HG03060 (cell line): ENCODE measurements around the gene TBX15.

Source experiments
- ATAC-seq: cut with Tn5 transposase; IDR thresholded peaks from one replicate; pipeline ENCODE4 v1.9.1; 2021; ENCODE audit warnings: low read depth, moderate number of reproducible peaks; ENCODE audit not compliant: unreplicated experiment

TBX15 gene

DNA sequence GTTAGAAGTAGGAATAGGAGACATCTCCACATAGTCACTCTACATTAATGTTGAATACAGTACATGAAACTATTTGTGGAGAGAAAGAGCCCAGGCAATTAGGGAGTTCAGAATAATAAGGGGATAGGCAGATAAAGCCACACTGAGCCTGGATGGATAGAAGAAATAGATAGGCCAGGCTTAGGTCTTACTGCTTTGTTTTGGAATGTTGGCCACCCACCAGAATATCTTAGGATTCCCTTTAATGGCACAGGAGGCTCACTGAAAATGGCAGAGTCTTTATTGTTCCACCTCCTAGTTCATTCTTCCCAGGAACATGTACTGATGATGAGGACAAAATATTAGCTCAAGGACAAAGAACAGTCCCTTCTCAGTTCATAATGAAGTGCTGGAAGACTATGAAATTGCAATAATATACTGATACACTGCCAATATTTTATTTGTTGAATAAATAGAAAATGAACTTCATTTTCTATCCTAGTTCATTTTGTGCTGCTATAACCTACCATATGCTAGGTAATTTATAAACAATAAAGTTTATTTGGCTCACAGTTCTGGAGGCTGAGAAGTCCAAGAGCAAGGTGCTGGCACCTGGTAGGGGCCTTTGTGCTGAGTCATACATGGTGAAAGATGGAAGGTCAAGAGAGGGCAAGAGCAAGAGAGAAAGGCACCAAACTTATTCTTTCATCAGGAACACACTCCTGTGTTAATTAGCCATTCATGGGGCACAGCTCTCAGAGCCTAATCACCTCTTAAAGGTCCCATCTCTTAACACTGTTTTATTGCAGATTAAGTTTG, 87.3 kb downstream of the TBX15 start:
- ATAC-seq: no peak

DNA sequence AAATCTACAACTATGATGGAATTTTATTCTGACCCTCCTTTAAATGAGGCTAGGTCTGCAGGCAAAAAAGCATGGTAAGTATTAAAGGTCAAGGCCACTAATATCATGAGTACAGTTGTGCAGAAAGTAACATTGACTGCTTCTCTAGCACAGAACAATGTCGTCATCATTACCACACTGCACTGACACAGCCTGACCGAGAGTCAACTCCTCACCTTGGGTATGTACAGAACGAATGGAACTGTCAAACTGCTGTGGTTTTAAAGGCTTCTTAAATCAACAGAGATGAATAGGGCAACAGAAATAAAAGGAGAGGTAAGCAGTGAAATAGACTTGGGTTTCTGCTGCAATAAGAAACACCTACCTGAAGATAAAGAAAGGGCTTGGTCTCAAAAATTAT, 88.8 kb downstream of the TBX15 start:
- no peak for ATAC-seq

DNA sequence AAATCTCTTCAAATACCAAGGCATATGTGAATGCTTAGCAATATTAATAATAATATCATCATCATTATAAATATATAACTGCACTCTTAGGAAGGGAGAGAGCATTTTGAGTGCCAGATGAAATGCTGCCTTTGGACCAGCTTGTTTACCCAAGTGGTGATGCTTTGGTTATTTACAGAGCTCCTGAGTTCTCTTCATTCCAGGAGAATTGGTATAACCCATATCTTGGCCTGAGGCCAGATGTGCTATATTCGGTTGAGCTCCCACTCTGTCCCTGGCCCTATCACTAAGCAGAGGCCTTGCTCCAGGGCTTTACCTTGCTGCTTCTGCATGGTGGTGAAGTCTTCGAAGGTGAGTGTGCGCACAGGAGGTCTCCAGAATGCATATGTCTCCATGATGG, 89.4 kb downstream of the TBX15 start:
- no peak for ATAC-seq

DNA sequence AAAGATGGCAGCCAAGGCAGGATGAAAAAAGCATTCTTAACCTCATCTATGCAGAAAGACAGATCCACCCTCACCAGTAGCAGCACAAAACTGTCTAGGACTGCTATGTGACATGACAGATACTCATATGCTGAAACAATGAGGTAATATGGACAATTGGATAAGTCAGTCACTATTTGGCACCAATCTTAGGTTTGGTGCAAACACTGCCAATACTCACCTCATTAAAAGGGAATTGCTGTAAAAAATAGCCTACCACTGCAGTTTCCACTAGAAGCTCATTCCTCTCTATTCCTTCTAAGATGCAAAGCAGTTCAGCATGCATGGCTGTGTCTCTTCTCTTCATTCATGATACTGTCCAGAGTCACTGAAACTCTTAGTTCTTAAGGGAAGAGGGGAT, 91.7 kb downstream of the TBX15 start:
- no peak for ATAC-seq

DNA sequence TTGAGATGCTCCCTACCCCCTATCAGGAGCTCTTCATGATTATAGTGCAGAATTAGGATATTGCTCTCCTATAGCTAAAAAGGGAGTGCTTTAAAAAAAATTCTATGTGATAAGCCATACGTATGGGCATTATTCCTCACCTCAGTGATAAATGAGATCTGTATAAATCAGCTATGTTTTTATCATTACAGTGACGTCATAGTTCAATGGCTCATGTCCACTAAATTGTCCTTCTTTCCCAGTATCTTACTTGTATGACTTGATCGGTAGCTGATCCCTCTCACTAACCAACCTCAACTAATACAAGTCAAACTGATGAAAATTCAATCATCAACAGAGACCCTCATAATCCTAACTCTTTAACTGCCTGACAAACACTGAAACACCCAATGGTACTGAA, 93.3 kb downstream of the TBX15 start:
- ATAC-seq: no peak

DNA sequence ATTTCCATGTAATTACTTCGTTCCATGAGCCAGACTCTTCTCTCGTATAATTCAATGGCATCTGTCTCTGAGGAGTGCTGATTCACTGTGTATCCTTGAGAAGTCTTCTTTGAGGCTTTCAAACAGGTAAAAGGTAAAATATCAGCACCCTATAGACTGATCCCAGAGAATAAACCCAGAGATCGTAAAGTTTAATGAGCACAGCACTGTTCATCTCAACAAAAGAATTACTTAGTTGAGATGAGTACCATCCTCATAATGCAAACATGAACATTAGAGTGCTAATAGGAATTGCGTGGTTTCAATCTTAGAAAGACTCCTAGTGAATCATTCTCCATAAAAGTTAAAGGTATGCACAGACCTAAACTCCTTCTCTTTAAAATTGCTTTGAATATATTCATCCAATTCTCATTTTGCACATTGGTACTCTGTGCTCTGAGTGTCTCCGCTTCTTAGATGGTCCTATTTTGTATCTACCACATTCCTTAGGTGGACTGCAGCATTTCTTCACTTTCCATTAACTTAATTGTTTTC, 97.2 kb downstream of the TBX15 start:
- ATAC-seq: no peak

DNA sequence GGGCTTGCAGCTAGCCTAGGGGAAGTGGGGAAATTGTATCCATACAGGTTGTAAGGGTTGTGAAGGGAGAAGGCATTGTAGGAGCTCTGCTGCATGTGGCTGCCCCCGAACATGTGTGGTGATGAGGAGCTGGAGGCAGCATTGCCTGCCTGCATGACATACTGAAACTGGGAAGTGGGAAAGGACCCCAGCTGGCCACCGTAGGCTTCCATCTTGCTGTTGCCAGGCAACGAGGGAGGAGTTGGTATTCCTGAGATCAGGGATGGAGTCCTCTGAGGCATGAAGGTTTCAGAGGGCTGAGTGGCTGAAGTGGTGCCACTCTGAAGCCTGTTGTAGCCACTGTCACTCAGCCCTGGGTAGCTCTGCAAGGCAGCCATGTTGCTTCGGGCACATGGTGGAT, 103.2 kb downstream of the TBX15 start:
- no peak for ATAC-seq

DNA sequence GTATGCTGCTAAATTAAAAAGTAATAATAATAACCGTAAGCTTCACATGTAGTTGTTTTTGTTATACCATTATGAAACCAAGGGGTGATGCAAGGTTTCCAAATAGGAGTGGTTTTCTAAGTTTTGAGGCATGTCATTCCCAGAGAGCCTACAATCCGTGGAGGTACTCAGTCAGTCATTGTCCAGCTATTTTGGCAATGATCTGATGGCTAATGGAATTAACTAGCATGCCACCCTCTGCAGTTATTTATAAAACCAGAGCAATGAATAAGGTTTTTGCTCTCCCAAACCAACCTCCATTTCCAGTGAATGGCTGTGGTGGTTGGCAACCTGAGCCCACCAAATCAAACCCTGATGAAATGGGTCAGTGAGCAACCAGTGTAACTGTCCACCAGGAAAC, 106.4 kb downstream of the TBX15 start:
- ATAC-seq: no peak

DNA sequence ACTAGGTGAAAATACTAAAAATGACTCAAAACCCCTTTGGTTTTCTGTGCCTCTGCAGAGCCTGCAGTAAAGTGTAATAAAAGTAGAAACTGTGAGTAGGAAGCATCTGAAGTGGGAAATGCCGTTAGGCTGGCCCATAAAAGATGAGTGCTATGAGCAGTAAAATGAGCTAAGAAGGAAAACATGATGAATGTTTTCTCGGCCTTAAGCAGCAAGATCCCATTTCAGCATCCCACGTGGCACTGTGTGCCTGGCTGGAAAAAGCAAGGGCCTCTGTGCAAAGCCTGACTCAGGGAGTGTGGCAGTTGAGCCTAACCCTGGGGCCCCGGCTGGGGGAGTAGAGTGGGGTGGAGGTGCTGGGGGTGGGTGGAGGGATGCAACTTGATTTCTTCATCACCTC, 109.5 kb downstream of the TBX15 start:
- ATAC-seq: no peak

DNA sequence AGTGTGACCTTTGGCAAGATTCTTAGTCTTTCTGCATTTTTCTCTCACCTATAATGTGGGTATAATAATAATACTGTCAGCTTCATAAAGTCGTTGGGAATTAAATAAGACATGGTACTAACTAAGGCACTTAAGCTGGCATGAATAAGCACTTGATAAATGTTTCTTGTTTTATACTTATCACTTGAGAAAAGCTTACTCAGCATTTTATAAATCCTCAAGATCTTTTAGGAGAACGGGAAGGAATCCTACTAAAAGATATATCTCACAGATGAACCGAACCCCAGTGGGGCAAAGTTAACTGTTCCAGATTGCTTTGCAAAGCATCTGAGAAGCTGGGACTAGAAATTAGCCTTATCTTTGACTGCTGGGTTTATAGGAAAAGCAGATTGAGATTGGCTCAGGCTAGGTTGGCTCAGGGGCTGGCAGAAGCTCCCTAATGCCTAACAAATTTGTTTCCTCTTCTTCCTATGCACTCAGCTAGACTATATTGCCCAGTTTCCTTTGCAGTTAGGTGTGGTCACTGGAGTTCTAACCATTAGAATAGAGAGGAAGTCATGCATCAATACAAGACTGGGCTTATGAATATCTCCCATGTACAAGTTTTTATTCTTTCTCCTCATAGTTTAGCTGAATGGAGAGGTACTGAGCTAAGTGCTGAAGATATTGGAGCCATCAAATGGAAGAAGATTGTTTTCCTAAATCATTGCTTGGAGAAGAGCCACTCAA, 110.3 kb downstream of the TBX15 start:
- no peak for ATAC-seq

DNA sequence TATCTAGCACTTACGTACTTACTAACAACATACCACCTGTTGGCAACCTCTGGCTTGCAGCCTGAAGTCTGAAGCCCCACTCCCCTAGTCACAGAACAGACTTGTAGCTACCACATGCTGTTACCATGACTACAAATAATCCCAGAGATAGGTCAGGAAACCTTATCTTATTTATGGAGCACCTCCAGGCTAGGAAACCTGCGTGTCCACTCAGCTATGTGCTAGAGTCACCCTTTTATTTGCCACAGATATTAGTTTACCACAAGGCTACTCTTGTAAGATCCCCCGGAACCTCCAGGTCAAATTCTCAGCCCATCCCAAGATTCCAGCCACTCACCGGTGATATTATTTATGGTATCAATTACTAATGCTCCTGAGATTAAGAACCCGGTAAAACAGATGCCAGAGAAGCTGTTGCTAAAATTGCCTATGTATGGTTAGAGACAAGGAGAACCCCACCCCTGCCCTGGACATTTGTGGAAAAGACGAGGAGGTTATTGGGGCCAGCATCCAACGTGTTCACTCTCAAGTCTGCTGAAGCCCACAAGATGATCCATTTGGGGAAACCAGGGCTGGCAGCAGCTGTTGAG, 116.5 kb downstream of the TBX15 start:
- ATAC-seq: no peak

DNA sequence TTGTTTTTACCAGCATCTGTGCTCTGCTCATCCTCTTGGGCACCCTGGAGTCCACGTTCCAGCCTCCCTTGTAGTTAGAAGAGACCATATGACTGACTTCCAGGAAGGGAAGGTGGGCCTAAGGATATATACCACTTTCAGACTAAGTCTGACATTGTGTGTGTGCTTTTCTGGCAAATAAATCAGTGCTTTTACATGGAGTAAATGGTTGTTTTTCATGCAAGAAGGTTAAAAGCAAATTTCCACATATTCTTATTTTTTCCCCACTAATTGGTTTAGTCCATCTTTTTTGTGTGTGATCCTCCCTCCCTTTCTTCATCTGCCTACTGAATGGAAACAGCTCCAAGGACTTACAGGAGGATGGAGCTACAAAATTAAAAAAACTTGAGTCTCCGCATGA, 119.8 kb downstream of the TBX15 start:
- no peak for ATAC-seq

DNA sequence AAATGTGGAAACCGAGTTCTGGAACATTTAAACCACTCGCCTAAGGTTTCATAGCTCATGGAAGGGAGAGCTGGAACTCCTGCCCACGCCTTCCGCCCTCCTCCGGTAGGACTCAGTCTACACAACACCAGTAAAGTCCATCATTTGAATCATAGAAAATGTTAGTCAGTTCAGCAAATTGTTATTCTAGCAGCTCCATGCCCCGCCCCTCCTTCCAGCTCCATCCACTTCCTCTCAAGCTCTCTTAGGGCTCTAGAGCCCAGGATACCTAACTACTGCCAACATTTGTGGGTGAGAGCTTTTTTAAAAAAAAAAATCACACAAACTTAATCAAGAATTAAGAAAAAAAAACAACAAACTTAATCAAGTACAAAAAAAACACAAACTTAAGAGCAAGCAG, 121.8 kb downstream of the TBX15 start:
- ATAC-seq: no peak

DNA sequence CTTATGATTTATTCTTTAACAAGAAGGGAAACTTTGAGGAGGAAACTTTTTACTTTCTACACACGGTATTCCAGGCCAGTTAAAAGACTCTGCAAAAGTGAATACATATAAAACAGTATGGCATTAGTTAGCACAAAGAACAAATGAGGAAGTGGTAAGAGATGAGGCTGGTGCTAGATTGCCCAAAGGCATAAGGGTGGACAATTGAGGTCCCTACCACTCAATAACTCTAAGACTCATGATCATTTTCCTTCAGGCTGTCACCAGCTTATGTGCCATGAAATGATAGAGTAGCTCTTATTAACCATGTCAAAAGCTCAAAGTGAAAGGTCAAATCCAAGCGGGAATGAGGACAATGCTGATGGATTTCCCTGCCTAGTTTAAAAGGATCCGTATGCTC, 124.5 kb downstream of the TBX15 start:
- ATAC-seq: no peak

DNA sequence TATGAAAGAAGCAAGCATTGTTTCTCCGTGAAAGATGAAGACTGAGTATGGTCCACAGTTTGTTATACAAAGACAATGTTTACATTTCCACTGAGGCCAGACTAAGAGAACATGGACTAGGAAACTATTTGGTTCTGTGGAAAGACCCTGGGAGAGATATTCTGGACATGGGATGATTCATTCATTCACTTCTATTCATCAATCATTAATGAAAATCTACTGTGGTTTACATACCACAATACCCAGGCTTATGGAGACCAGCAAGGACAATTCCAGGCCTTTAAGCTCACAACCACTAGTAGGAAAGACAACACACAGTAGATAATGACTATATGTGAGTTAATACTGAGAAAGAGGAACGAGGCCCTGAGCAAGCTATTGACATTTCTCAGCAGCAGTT, 125.4 kb downstream of the TBX15 start:
- ATAC-seq: no peak

DNA sequence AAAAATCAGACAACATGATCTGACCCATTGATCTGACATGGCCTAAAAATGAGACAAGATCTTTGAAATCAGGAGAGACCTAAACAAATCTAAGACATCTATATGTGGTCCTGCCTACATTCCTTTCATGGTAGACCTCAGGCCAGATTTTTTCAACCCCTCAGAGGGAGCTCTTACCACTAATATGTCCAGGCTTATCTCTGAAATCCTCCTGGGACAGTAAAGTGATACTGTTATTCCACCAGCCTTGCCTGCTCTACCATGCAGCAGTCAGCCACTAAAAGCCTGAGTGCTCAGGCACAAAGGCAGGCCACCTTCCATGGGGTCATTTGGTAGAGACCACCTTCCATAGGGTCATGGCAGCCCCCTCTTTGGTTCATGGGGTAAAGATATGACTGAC, 126.9 kb downstream of the TBX15 start:
- no peak for ATAC-seq

DNA sequence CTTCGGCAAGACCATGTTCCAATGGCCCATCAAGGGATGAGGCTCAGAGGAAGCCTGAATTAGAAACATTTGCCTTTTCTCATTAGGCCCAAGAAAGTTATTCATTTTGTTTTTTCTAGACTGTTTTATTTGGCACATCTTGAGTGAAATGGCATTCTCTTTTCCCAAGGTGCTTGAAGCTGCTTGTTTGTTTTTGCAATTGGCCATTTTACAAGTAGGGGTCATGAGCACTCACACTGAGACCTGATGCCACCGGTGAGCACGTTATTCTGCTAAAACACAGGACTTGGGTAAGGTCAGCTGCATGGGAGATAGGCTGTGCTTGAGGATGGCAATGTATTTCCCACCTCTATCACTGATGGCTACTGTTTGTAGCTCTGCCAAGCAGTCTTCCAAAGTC, 128.1 kb downstream of the TBX15 start:
- no peak for ATAC-seq

DNA sequence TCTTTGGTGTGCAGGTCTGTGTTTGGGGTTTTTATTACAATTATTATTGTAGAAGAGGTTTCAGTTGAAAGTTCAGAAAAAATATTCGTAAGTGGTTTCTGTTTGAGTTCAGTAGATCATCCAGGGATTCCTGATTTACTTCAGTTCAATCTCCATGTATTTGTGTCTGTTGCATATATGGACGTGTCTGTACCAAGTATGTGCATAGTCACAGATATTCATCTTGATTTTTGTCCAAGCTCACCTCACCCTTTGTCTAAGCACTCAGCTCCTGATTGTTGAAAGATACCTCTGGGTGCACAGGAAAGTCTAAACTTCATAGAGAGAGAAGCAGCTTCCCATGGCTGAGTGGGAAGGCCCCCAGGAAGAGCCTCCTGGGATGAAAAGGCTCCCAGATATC, 141.7 kb downstream of the TBX15 start:
- ATAC-seq: no peak

DNA sequence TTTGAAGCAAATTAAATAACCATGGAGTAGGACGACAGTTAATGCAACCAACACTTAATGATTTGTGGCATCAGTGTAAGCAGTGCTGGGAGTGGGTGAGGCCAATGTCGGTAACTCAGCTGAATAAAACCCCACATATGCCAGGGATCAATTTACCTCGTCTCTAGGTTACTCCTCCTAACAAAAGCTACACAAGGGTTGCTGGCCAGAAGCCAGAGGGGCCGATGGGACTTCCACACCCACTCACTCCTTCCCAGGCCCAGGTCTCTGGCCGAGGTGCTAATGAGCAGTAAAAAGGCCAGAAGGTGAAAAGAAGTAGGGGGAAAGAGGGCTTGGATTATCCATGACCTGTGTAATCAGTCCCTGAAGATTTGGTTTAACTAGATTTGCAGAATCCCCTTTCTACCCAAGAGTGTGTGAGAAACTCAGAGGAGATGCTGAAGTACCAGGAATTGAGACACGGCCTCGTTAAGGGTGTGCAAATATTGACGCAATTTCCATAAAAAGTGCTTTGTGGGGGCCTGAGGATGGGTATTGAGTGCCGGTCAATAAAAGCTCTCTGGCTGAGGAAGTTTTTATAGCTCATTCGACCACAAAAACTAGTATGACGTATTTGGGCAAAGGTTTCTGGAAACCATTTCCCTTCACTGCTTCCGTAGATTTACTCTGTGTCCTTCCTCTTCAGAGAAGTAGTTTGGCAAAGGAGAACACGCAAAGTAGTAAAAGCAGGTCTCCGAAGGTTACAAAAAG, 145.5 kb downstream of the TBX15 start:
- ATAC-seq: no peak

DNA sequence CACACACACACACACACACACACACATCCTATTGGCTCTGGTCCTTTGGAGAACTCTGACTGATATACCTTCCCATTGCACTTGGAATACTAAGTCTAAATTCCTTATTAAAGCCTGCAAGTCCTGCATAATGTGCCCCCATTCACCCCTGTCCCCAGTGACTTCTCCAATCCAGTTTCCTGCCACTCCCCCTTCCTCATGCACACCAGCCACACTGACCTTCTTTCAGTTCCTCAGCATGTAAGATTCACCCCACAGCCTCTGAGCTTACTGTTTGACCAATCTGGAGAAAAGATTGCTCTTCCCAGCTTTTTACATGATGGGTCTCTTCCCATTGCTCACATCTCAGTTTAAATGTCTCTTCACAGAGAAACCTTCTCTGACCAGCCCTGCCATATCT, 146.6 kb downstream of the TBX15 start:
- no peak for ATAC-seq
